H9 (cell line): ENCODE data around the gene CSHL1. TPM values are rescaled to one million over a fixed set of nuclear protein-coding genes. Genes with fewer than 3 reads are reported as not detected.
"Not testable (repeated sequence)": the region's sequence is repeated elsewhere in the genome, so short reads cannot be mapped to it uniquely, and the experiment has no call there.

ENCODE experiments used
- DNase-seq: peaks from one replicate; pipeline ENCODE4 v3.0.0-alpha.2; 2017
- H2AFZ ChIP-seq: one replicate; pipeline ENCODE4 v1.6.1; 2013; ENCODE audit warnings: mild to moderate bottlenecking, low read length, control low read depth, moderate library complexity
- H2AK5ac ChIP-seq: 2 replicates; pipeline ENCODE4 v1.6.1; 2013; ENCODE audit warnings: low read length, control low read depth, mixed read lengths; ENCODE audit not compliant: insufficient read length
- H2BK120ac ChIP-seq: one replicate; pipeline ENCODE4 v1.6.1; 2013; ENCODE audit warnings: low read depth, mild to moderate bottlenecking, low read length, control low read depth, inconsistent platforms; ENCODE audit not compliant: poor library complexity, severe bottlenecking
- H2BK12ac ChIP-seq: 2 replicates; pipeline ENCODE4 v1.6.1; 2013; ENCODE audit warnings: low read length, control low read depth, mixed read lengths, low read depth; ENCODE audit not compliant: insufficient read length
- H2BK15ac ChIP-seq: 2 replicates; pipeline ENCODE4 v1.6.1; 2013; ENCODE audit warnings: low read depth, low read length, control low read depth
- H2BK20ac ChIP-seq: one replicate; pipeline ENCODE4 v1.6.1; 2013; ENCODE audit warnings: low read depth, mild to moderate bottlenecking, low read length, control low read depth, inconsistent platforms; ENCODE audit not compliant: poor library complexity, severe bottlenecking
- H2BK5ac ChIP-seq: 2 replicates; pipeline ENCODE4 v1.6.1; 2013; ENCODE audit warnings: low read length, control low read depth, mixed read lengths; ENCODE audit not compliant: insufficient read length
- H3K14ac ChIP-seq: 2 replicates; pipeline ENCODE4 v1.6.1; 2013; ENCODE audit warnings: low read length, control low read depth; ENCODE audit not compliant: insufficient read depth
- H3K18ac ChIP-seq: 2 replicates; pipeline ENCODE4 v1.6.1; 2013; ENCODE audit warnings: low read depth, mild to moderate bottlenecking, mixed read lengths, low read length, control low read depth; ENCODE audit not compliant: insufficient read length
- H3K23ac ChIP-seq: 2 replicates; pipeline ENCODE4 v1.6.1; 2013; ENCODE audit warnings: low read length, control low read depth, mixed read lengths, low read depth; ENCODE audit not compliant: insufficient read length
- H3K23me2 ChIP-seq: 2 replicates; pipeline ENCODE4 v1.6.1; 2013; ENCODE audit warnings: low read depth, mild to moderate bottlenecking, mixed read lengths, low read length, control low read depth; ENCODE audit not compliant: insufficient read length, poor library complexity, severe bottlenecking
- H3K27ac ChIP-seq: 2 replicates; pipeline ENCODE4 v1.5.1; 2013; ENCODE audit warnings: low read length, control low read depth, mixed read lengths, low read depth; ENCODE audit not compliant: insufficient read length
- H3K27me3 ChIP-seq: 2 replicates; pipeline ENCODE4 v1.6.1; 2013; ENCODE audit warnings: low read length, control low read depth, inconsistent platforms; ENCODE audit not compliant: insufficient read depth
- H3K4ac ChIP-seq: 2 replicates; pipeline ENCODE4 v1.6.1; 2013; ENCODE audit warnings: low read depth, mild to moderate bottlenecking, control low read depth, inconsistent platforms, low read length, moderate library complexity
- H3K4me1 ChIP-seq: 2 replicates; pipeline ENCODE4 v1.6.1; 2013; ENCODE audit warnings: low read length, control low read depth, inconsistent platforms; ENCODE audit not compliant: insufficient read depth
- H3K4me2 ChIP-seq: 2 replicates; pipeline ENCODE4 v1.6.1; 2013; ENCODE audit warnings: low read length, control low read depth, mixed read lengths; ENCODE audit not compliant: insufficient read length, insufficient read depth
- H3K56ac ChIP-seq: 2 replicates; pipeline ENCODE4 v1.6.1; 2013; ENCODE audit warnings: low read depth, mild to moderate bottlenecking, mixed read lengths, low read length, control low read depth; ENCODE audit not compliant: insufficient read length
- H3K79me1 ChIP-seq: 2 replicates; pipeline ENCODE4 v1.6.1; 2013; ENCODE audit warnings: low read depth, mild to moderate bottlenecking, moderate library complexity, low read length, control low read depth, inconsistent platforms; ENCODE audit not compliant: insufficient read depth, poor library complexity, severe bottlenecking
- H3K79me2 ChIP-seq: 2 replicates; pipeline ENCODE4 v1.6.1; 2013; ENCODE audit warnings: low read length, control low read depth, inconsistent platforms; ENCODE audit not compliant: insufficient read depth
- H3K9ac ChIP-seq: 2 replicates; pipeline ENCODE4 v1.6.1; 2013; ENCODE audit warnings: low read length, control low read depth, mixed read lengths; ENCODE audit not compliant: insufficient read length; ENCODE audit errors: extremely low read depth
- H3K9me3 ChIP-seq: one replicate; pipeline ENCODE4 v1.6.1; 2013; ENCODE audit warnings: low read depth, low read length, inconsistent platforms; ENCODE audit not compliant: control insufficient read depth
- H3T11ph ChIP-seq: one replicate; pipeline ENCODE4 v1.6.1; 2013; ENCODE audit warnings: mild to moderate bottlenecking, low read length, control low read depth, inconsistent platforms
- H4K20me1 ChIP-seq: one replicate; pipeline ENCODE4 v1.6.1; 2013; ENCODE audit not compliant: control insufficient read depth, insufficient read length, insufficient read depth
- H4K5ac ChIP-seq: 2 replicates; pipeline ENCODE4 v1.6.1; 2013; ENCODE audit warnings: low read depth, mild to moderate bottlenecking, mixed read lengths, low read length, control low read depth; ENCODE audit not compliant: insufficient read length
- H4K8ac ChIP-seq: replicated peaks from 2 replicates; pipeline ENCODE4 v1.6.1; 2013; ENCODE audit warnings: low read length, control low read depth, mixed read lengths, low read depth; ENCODE audit not compliant: insufficient read length
- H4K91ac ChIP-seq: 2 replicates; pipeline ENCODE4 v1.6.1; 2013; ENCODE audit warnings: low read depth, mild to moderate bottlenecking, moderate library complexity, mixed read lengths, low read length, control low read depth; ENCODE audit not compliant: insufficient read length
- H3K27ac Mint-ChIP-seq, 3 experiments: 2 replicates in 2 of 3; 3 replicates in 1 of 3; pipeline ENCODE4 v1.8.0; 2020 to 2021; ENCODE audit warnings: mixed read lengths in 3 of 3, mild to moderate bottlenecking in 1 of 3, moderate library complexity in 1 of 3
- H3K27me3 Mint-ChIP-seq: 2 replicates; pipeline ENCODE4 v1.8.0; 2021; ENCODE audit warnings: low read depth, mild to moderate bottlenecking, moderate library complexity, mixed read lengths
- H3K36me3 Mint-ChIP-seq, 3 experiments: 2 replicates in 2 of 3; 3 replicates in 1 of 3; pipeline ENCODE4 v1.8.0; 2020 to 2021; ENCODE audit warnings: low read depth in 3 of 3, mixed read lengths in 3 of 3; ENCODE audit not compliant: insufficient read depth in 1 of 3
- H3K4me1 Mint-ChIP-seq, 2 experiments: 2 replicates each; pipeline ENCODE4 v1.8.0; 2020; ENCODE audit warnings: mixed read lengths in 2 of 2
- H3K4me3 Mint-ChIP-seq, 2 experiments: 2 replicates in 1 of 2; 3 replicates in 1 of 2; pipeline ENCODE4 v1.8.0; 2020 to 2021; ENCODE audit warnings: mild to moderate bottlenecking in 2 of 2, mixed read lengths in 2 of 2, moderate library complexity in 1 of 2
- H3K9me3 Mint-ChIP-seq, 2 experiments: 2 replicates in 1 of 2; 3 replicates in 1 of 2; pipeline ENCODE4 v1.8.0; 2020; ENCODE audit warnings: mild to moderate bottlenecking in 2 of 2, mixed read lengths in 2 of 2, moderate library complexity in 1 of 2
- WGBS: extraction: QIAGEN DNeasy Blood & Tissue Kit; methylation state at CpG from one replicate; pipeline ENCODE4 v1.1.7; 2013; ENCODE audit warnings: missing lambda C conversion rate, low lambda C conversion rate, mixed read lengths; ENCODE audit not compliant: insufficient read length; ENCODE audit errors: extremely low coverage; 5-methylcytosine and 5-hydroxymethylcytosine counted together
- total RNA-seq: library from RNA; stranded (reverse); gene quantifications from 2 replicates; pipeline ENCODE4 v1.2.1, GENCODE V29; 2021
- TF ChIP-seq, protein P1 (sequence below): fragments of 200-600 bp; sonication (generic); conservative IDR thresholded peaks from 3 replicates; pipeline ENCODE4 v1.8.0; 2021; ENCODE audit warnings: antibody characterized with exemption, mild to moderate bottlenecking

CSHL1 gene
- total RNA-seq, 1 experiment from 2014 or later: not detected

- H4K5ac ChIP-seq, H2AFZ ChIP-seq, H3K27ac Mint-ChIP-seq, H3K23ac ChIP-seq, H3K9ac ChIP-seq, H2AK5ac ChIP-seq, H3K79me2 ChIP-seq, H3T11ph ChIP-seq, H2BK5ac ChIP-seq, H3K4me3 Mint-ChIP-seq, H3K27ac ChIP-seq, H3K79me1 ChIP-seq, H4K91ac ChIP-seq, H2BK12ac ChIP-seq, H3K18ac ChIP-seq, H3K56ac ChIP-seq, H3K9me3 Mint-ChIP-seq, H2BK120ac ChIP-seq, H3K27me3 ChIP-seq, H4K8ac ChIP-seq, H3K4me1 Mint-ChIP-seq, H4K20me1 ChIP-seq, H3K4me2 ChIP-seq, H3K14ac ChIP-seq, H3K36me3 Mint-ChIP-seq, H3K27me3 Mint-ChIP-seq, H3K9me3 ChIP-seq, H3K4me1 ChIP-seq, H2BK15ac ChIP-seq, H3K4ac ChIP-seq, H3K23me2 ChIP-seq, H2BK20ac ChIP-seq: not testable (repeated sequence)
- TF ChIP-seq, protein P1, sequence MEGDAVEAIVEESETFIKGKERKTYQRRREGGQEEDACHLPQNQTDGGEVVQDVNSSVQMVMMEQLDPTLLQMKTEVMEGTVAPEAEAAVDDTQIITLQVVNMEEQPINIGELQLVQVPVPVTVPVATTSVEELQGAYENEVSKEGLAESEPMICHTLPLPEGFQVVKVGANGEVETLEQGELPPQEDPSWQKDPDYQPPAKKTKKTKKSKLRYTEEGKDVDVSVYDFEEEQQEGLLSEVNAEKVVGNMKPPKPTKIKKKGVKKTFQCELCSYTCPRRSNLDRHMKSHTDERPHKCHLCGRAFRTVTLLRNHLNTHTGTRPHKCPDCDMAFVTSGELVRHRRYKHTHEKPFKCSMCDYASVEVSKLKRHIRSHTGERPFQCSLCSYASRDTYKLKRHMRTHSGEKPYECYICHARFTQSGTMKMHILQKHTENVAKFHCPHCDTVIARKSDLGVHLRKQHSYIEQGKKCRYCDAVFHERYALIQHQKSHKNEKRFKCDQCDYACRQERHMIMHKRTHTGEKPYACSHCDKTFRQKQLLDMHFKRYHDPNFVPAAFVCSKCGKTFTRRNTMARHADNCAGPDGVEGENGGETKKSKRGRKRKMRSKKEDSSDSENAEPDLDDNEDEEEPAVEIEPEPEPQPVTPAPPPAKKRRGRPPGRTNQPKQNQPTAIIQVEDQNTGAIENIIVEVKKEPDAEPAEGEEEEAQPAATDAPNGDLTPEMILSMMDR: peak; percentile 58
- DNase-seq: peak; percentile 85
- no CpG with 5 or more reads among the region's 13 CpGs for WGBS
Observed at GRCh38 chr17:63889026-63889848, 21.8 kb downstream of the CSHL1 start.

DNA sequence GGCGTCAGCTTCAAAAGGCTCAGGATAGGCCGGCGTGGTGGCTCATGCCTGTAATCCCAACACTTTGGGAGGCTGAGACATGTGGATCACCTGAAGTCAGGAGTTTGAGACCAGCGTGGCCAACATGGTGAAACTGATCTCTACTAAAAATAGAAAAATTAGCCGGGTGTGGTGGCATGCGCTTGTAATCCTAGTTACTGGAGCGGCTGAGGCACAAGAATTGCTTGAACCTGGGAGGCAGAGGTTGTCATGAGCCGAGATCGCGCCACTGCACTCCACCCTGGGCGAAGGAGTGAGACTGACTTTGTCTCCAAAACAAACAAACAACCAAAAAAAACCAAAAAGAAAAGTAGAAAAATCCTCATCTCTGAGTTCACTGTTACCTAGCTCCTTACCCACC is 25.9 kb downstream of the CSHL1 start:
- peak; percentile 16 for DNase-seq
- H2BK5ac ChIP-seq, H3K23me2 ChIP-seq, H3K4me2 ChIP-seq, H3K27me3 Mint-ChIP-seq, H4K20me1 ChIP-seq, H2BK20ac ChIP-seq, H3K4me1 ChIP-seq, H2AFZ ChIP-seq, H3T11ph ChIP-seq, H2BK12ac ChIP-seq, H3K23ac ChIP-seq, H3K27me3 ChIP-seq, H3K27ac Mint-ChIP-seq, H3K4me3 Mint-ChIP-seq, H2BK120ac ChIP-seq, H3K79me2 ChIP-seq, H3K9ac ChIP-seq, H2AK5ac ChIP-seq, H2BK15ac ChIP-seq, H4K5ac ChIP-seq, H3K14ac ChIP-seq, H3K9me3 Mint-ChIP-seq, H3K4ac ChIP-seq, H3K79me1 ChIP-seq, H3K36me3 Mint-ChIP-seq, H3K9me3 ChIP-seq, H4K8ac ChIP-seq, H4K91ac ChIP-seq, H3K18ac ChIP-seq, H3K27ac ChIP-seq, H3K56ac ChIP-seq: not testable (repeated sequence)
- no CpG with 5 or more reads among the region's 11 CpGs for WGBS
- H3K4me1 Mint-ChIP-seq: peaks cover 13 to 16% of the 10 kb centered on the region in 2 experiments
